Liver (tissue), 3 donors: ENCODE data around the gene ACLY.

Experiments
- CTCF ChIP-seq: fragments of 150-350 bp; IDR thresholded peaks from 2 replicates; pipeline ENCODE4 v1.5.1; 2017; ENCODE audit warnings: improper control_type of control experiment, low read depth, low read length; ENCODE audit not compliant: missing input control
- EGR1 ChIP-seq, 2 donors: IDR thresholded peaks; 2 replicates each; pipeline ENCODE4 v1.6.1; 2016 to 2018; ENCODE audit warnings: antibody characterized with exemption in 2 of 2, low read depth in 2 of 2
- FOXA1 ChIP-seq: IDR thresholded peaks from 2 replicates; pipeline ENCODE4 v1.6.1; 2016; ENCODE audit warnings: antibody characterized with exemption
- HNF4G ChIP-seq: IDR thresholded peaks from 2 replicates; pipeline ENCODE4 v1.6.1; 2016; ENCODE audit warnings: antibody characterized with exemption
- JUND ChIP-seq, 2 donors: IDR thresholded peaks; 2 replicates each; pipeline ENCODE4 v1.6.1; 2016; ENCODE audit warnings: antibody characterized with exemption in 2 of 2
- MAX ChIP-seq: IDR thresholded peaks from 2 replicates; pipeline ENCODE4 v1.6.1; 2016; ENCODE audit warnings: antibody characterized with exemption
- NR2F2 ChIP-seq: IDR thresholded peaks from 2 replicates; pipeline ENCODE4 v1.6.1; 2016; ENCODE audit warnings: antibody characterized with exemption
- RAD21 ChIP-seq, 2 donors: IDR thresholded peaks; 2 replicates each; pipeline ENCODE4 v1.6.1; 2016; ENCODE audit warnings: antibody characterized with exemption in 2 of 2, mild to moderate bottlenecking in 2 of 2
- REST ChIP-seq: IDR thresholded peaks from 2 replicates; pipeline ENCODE4 v1.6.1; 2016; ENCODE audit warnings: antibody characterized with exemption, mild to moderate bottlenecking
- RXRA ChIP-seq, 2 donors: IDR thresholded peaks; 2 replicates each; pipeline ENCODE4 v1.6.1; 2017 to 2018; ENCODE audit warnings: antibody characterized with exemption in 2 of 2, mild to moderate bottlenecking in 1 of 2
- SP1 ChIP-seq: IDR thresholded peaks from 2 replicates; pipeline ENCODE4 v1.6.1; 2018; ENCODE audit warnings: antibody characterized with exemption, mild to moderate bottlenecking
- TAF1 ChIP-seq: conservative IDR thresholded peaks from 2 replicates; pipeline ENCODE4 v1.6.1; 2016; ENCODE audit warnings: antibody characterized with exemption, mild to moderate bottlenecking
- YY1 ChIP-seq: IDR thresholded peaks from 2 replicates; pipeline ENCODE4 v1.6.1; 2016; ENCODE audit warnings: antibody characterized with exemption, mild to moderate bottlenecking
- ZBTB33 ChIP-seq: IDR thresholded peaks from 2 replicates; pipeline ENCODE4 v1.6.1; 2016; ENCODE audit warnings: antibody characterized with exemption
- donor health status: healthy.
- donor health status: healthy.

- TF ChIP-seq SP1 (no peak), REST (no peak), CTCF (no peak), RXRA (IDR thresholded peaks at IDR 0.05) (no peak), TAF1 (no peak), RAD21 (IDR thresholded peaks at IDR 0.05) (no peak), YY1 (no peak), FOXA1 (no peak), ZBTB33 (no peak), MAX (no peak), NR2F2 (no peak), HNF4G (no peak), EGR1 (IDR thresholded peaks at IDR 0.05; ENCODE audit: low read depth in 2 of 2) (no peak), JUND (IDR thresholded peaks at IDR 0.05) (no peak)
Observed at GRCh38 chr17:41893384-41893783, 25.4 kb downstream of the ACLY start.
